GM12865 (cell line): ENCODE results near the gene ZFAND2B.

Experiments
- DNase-seq: peaks from one replicate; pipeline ENCODE4 v3.0.0; 2010; ENCODE audit warnings: low read depth
- H3K4me3 ChIP-seq: 2 replicates; pipeline ENCODE4 v1.5.1; 2011; ENCODE audit warnings: mild to moderate bottlenecking, low read depth, low read length, control low read depth
- CTCF ChIP-seq: IDR thresholded peaks from 2 replicates; pipeline ENCODE4 v1.5.1; 2011; ENCODE audit warnings: low read length, control low read depth, low read depth, inconsistent platforms; ENCODE audit not compliant: insufficient read depth; ENCODE audit errors: missing control alignments

ZFAND2B gene

GRCh38 chr2:219175486-219175885 is 31.1 kb upstream of the ZFAND2B start:
- no peak for DNase-seq
- no peak for TF ChIP-seq CTCF
- peak overlapping the region; percentile 88 for H3K4me3 ChIP-seq

GRCh38 chr2:219175928-219176817 is 30.4 kb upstream of the ZFAND2B start:
- TF ChIP-seq CTCF = no peak
- H3K4me3 ChIP-seq = peak overlapping the region; percentile 88
- DNase-seq = peak; percentile 62

GRCh38 chr2:219176818-219177551 is 29.6 kb upstream of the ZFAND2B start, which contains the start of gene CNPPD1:
Gene CNPPD1 (minus strand): TSS chr2:219176925. CDS start chr2:219176828, 97 bp downstream.
- TF ChIP-seq CTCF = no peak
- peak; percentile 94 for DNase-seq
- peak within 1 kb of the TSS; percentile 88 for H3K4me3 ChIP-seq

GRCh38 chr2:219177552-219178376 is 28.8 kb upstream of the ZFAND2B start, which contains the start of gene RETREG2:
Gene RETREG2 (plus strand): TSS chr2:219178275. CDS start chr2:219178353, 78 bp downstream.
- DNase-seq = peak; percentile 97
- peak; percentile 46 for TF ChIP-seq CTCF
- peak within 1 kb of the TSS; percentile 88 for H3K4me3 ChIP-seq

- peak overlapping the region; percentile 85 for H3K4me3 ChIP-seq
- TF ChIP-seq CTCF = no peak
These were observed 28.0 kb upstream of the ZFAND2B start for GRCh38 chr2:219178377-219179175.

More at GRCh38 chr2:219178377-219179175, 28.0 kb upstream of the ZFAND2B start:
- DNase-seq = peak; percentile 47
